HCT116 (cell line): Measurements from ENCODE around the gene MSH2. TPM values are rescaled to one million over a fixed set of nuclear protein-coding genes. Genes with fewer than 3 reads are reported as not detected.

Experiments
- ATAC-seq: fragments of 200-7000 bp; cut with Tn5 transposase; 2 replicates; pipeline ENCODE4 v1.9.1; 2020; ENCODE audit warnings: mild to moderate bottlenecking, moderate library complexity
- BruUV-seq: library from RNA; stranded (reverse); fragments of 400-500 nt; replicated peaks from 2 replicates; lab custom pipeline; 2021; lab: Mats Ljungman, UMichigan
- CTCF ChIA-PET: fragments of 300-600 bp; sonication (Branson Sonifier 250); formaldehyde crosslinking; loops from one replicate; lab custom pipeline; 2021; ENCODE audit warnings: antibody characterized with exemption; lab: Charles Lee
- POLR2A ChIA-PET: fragments of 300-600, 350-600 bp; sonication (Branson Sonifier 250); formaldehyde crosslinking; loops from one replicate; lab custom pipeline; 2021; ENCODE audit warnings: antibody characterized with exemption; lab: Charles Lee
- RAD21 ChIA-PET, 2 experiments: fragments of 300-600 bp; sonication (Branson Sonifier 250); formaldehyde crosslinking; loops; one replicate each; lab custom pipeline; 2023; ENCODE audit warnings: low total read pairs in 2 of 2; ENCODE audit not compliant: uncharacterized antibody in 2 of 2, unreplicated experiment in 2 of 2, low non-redundant PET in 1 of 2; lab: Charles Lee
- DNase-seq: peaks from one replicate; pipeline ENCODE4 v3.0.0-alpha.2; 2010; ENCODE audit warnings: low read depth, low spot score
- H2AFZ ChIP-seq: fragments of 200-600 bp; shearing (Covaris generic), sonication (generic); 2 replicates; pipeline ENCODE4 v1.6.1; 2017; ENCODE audit warnings: low read depth, mixed run types, mixed read lengths, antibody characterized with exemption, low read length; ENCODE audit not compliant: poor library complexity, severe bottlenecking
- H3K27ac ChIP-seq: 2 replicates; pipeline ENCODE4 v1.5.1; 2012; ENCODE audit warnings: low read depth, low read length
- H3K27me3 ChIP-seq: fragments of 200-600 bp; sonication (generic); 2 replicates; pipeline ENCODE4 v1.6.1; 2016; ENCODE audit warnings: mixed run types, low read length, mixed read lengths; ENCODE audit not compliant: insufficient read depth
- H3K36me3 ChIP-seq, 2 experiments: fragments of 200-500 bp in 1 of 2; fragments of 200-600 bp in 1 of 2; sonication (Bioruptor generic) in 1 of 2; sonication (generic) in 1 of 2; 2 replicates each; pipeline versions ENCODE4 v1.5.1 to v1.6.1; 2014 to 2016; ENCODE audit warnings: low read length in 2 of 2, inconsistent platforms in 1 of 2, mixed read lengths in 1 of 2, mixed run types in 1 of 2; ENCODE audit not compliant: insufficient read depth in 2 of 2, control insufficient read depth in 1 of 2
- H3K4me1 ChIP-seq, 2 experiments: fragments of 200-600 bp in 1 of 2; sonication (generic) in 1 of 2; 2 replicates each; pipeline versions ENCODE4 v1.5.1 to v1.6.1; 2012 to 2017; ENCODE audit warnings: low read length in 2 of 2, inconsistent platforms in 1 of 2, mild to moderate bottlenecking in 1 of 2, mixed read lengths in 1 of 2, mixed run types in 1 of 2, moderate library complexity in 1 of 2; ENCODE audit not compliant: insufficient read depth in 2 of 2, control insufficient read depth in 1 of 2
- H3K4me2 ChIP-seq: fragments of 200-600 bp; sonication (generic); 2 replicates; pipeline ENCODE4 v1.6.1; 2017; ENCODE audit warnings: mixed run types, low read length, mixed read lengths
- H3K4me3 ChIP-seq, 2 experiments: fragments of 200-600 bp in 1 of 2; sonication (generic) in 1 of 2; replicated peaks in 1 of 2; 2 replicates each; pipeline ENCODE4 v1.5.1; 2011 to 2016; ENCODE audit warnings: low read length in 2 of 2, control low read depth in 1 of 2, low read depth in 1 of 2, mild to moderate bottlenecking in 1 of 2, mixed read lengths in 1 of 2, mixed run types in 1 of 2
- H3K79me2 ChIP-seq: fragments of 200-600 bp; sonication (generic); 2 replicates; pipeline ENCODE4 v1.6.1; 2017; ENCODE audit warnings: mild to moderate bottlenecking, mixed run types, low read length, moderate library complexity, mixed read lengths; ENCODE audit not compliant: insufficient read depth
- H3K9ac ChIP-seq: fragments of 200-600 bp; sonication (generic); 2 replicates; pipeline ENCODE4 v1.6.1; 2016; ENCODE audit warnings: low read length, mixed read lengths
- H3K9me2 ChIP-seq: fragments of 200-600 bp; sonication (generic), shearing (Covaris generic); 2 replicates; pipeline ENCODE4 v1.6.1; 2017; ENCODE audit warnings: mixed run types, mild to moderate bottlenecking, moderate library complexity; ENCODE audit not compliant: insufficient read depth
- H3K9me3 ChIP-seq, 2 experiments: fragments of 200-500 bp in 1 of 2; fragments of 200-600 bp in 1 of 2; sonication (Bioruptor generic) in 1 of 2; sonication (generic) in 1 of 2; 2 replicates each; pipeline ENCODE4 v1.6.1; 2014 to 2017; ENCODE audit warnings: low read length in 2 of 2, mixed read lengths in 2 of 2, inconsistent platforms in 1 of 2, low read depth in 1 of 2, mild to moderate bottlenecking in 1 of 2, mixed run types in 1 of 2, moderate library complexity in 1 of 2; ENCODE audit not compliant: control insufficient read depth in 1 of 2, insufficient read depth in 1 of 2
- H4K20me1 ChIP-seq: fragments of 200-600 bp; sonication (generic), shearing (Covaris generic); 2 replicates; pipeline ENCODE4 v1.6.1; 2017; ENCODE audit warnings: mixed run types, mild to moderate bottlenecking, moderate library complexity; ENCODE audit not compliant: insufficient read depth
- ATF3 ChIP-seq: IDR thresholded peaks from 2 replicates; pipeline ENCODE4 v1.6.1; 2012
- CBX3 ChIP-seq: IDR thresholded peaks from 2 replicates; pipeline ENCODE4 v1.6.1; 2012; ENCODE audit warnings: low read depth
- CEBPB ChIP-seq: IDR thresholded peaks from 2 replicates; pipeline ENCODE4 v1.6.1; 2012; ENCODE audit warnings: low read depth
- EGR1 ChIP-seq: IDR thresholded peaks from 2 replicates; pipeline ENCODE4 v1.6.1; 2012; ENCODE audit warnings: low read depth
- ELF1 ChIP-seq: IDR thresholded peaks from 2 replicates; pipeline ENCODE4 v1.6.1; 2012; ENCODE audit warnings: low read depth, borderline replicate concordance
- EZH2 ChIP-seq: fragments of 200-600 bp; sonication (generic); IDR thresholded peaks from 2 replicates; pipeline ENCODE4 v1.6.1; 2017; ENCODE audit warnings: antibody characterized with exemption, mixed run types
- EZH2phosphoT487 ChIP-seq: fragments of 200-600 bp; IDR thresholded peaks from 2 replicates; pipeline ENCODE4 v1.6.1; 2018; ENCODE audit warnings: antibody characterized with exemption, borderline replicate concordance
- FOSL1 ChIP-seq: IDR thresholded peaks from 2 replicates; pipeline ENCODE4 v1.6.1; 2012; ENCODE audit warnings: low read depth
- JUND ChIP-seq: IDR thresholded peaks from 2 replicates; pipeline ENCODE4 v1.6.1; 2012
- MAX ChIP-seq: IDR thresholded peaks from 2 replicates; pipeline ENCODE4 v1.6.1; 2012
- POLR2A ChIP-seq: IDR thresholded peaks from 2 replicates; pipeline ENCODE4 v1.7.0; 2011; ENCODE audit warnings: borderline replicate concordance; ENCODE audit not compliant: insufficient read depth, insufficient read length; ENCODE audit errors: extremely low read depth
- POLR2AphosphoS5 ChIP-seq: IDR thresholded peaks from 2 replicates; pipeline ENCODE4 v1.6.1; 2011; ENCODE audit warnings: mild to moderate bottlenecking, low read depth, low read length, moderate library complexity
- RAD21 ChIP-seq: IDR thresholded peaks from 2 replicates; pipeline ENCODE4 v1.6.1; 2012; ENCODE audit warnings: low read depth, mild to moderate bottlenecking
- REST ChIP-seq: IDR thresholded peaks from 2 replicates; pipeline ENCODE4 v1.6.1; 2012; ENCODE audit warnings: low read depth
- SIN3A ChIP-seq: IDR thresholded peaks from 2 replicates; pipeline ENCODE4 v1.6.1; 2012; ENCODE audit warnings: low read depth
- SP1 ChIP-seq: IDR thresholded peaks from 2 replicates; pipeline ENCODE4 v1.6.1; 2012; ENCODE audit warnings: low read depth
- SRF ChIP-seq: IDR thresholded peaks from 2 replicates; pipeline ENCODE4 v1.6.1; 2012; ENCODE audit warnings: low read depth
- TCF7L2 ChIP-seq: IDR thresholded peaks from 2 replicates; pipeline ENCODE4 v1.7.0; 2011; ENCODE audit warnings: borderline replicate concordance, inconsistent platforms; ENCODE audit not compliant: insufficient read depth, insufficient read length; ENCODE audit errors: extremely low read depth
- ZBTB33 ChIP-seq: IDR thresholded peaks from 2 replicates; pipeline ENCODE4 v1.6.1; 2011; ENCODE audit warnings: mild to moderate bottlenecking, low read length, moderate library complexity; ENCODE audit not compliant: insufficient replicate concordance; ENCODE audit errors: extremely low read depth
- ZFX ChIP-seq: fragments of 450-650 bp; IDR thresholded peaks from 2 replicates; pipeline ENCODE4 v1.6.1; 2017
- ZNF274 ChIP-seq: fragments of 200-500 bp; sonication (Bioruptor generic); IDR thresholded peaks from 2 replicates; pipeline ENCODE4 v1.6.1; 2014; ENCODE audit warnings: mild to moderate bottlenecking, low read depth, low read length, inconsistent platforms
- intact Hi-C: fragments of 100-400 bp; cut with micrococcal nuclease; formaldehyde crosslinking; loops from 2 replicates; pipeline ENCODE4 v1.10.0; 2022
- total RNA-seq: library from RNA; stranded (reverse); gene quantifications from one replicate; pipeline ENCODE4 v1.2.1, GENCODE V29; 2021; ENCODE audit not compliant: unreplicated experiment

Gene MSH2
- total RNA-seq, 1 experiment from 2014 or later: 54.9 TPM

DNA sequence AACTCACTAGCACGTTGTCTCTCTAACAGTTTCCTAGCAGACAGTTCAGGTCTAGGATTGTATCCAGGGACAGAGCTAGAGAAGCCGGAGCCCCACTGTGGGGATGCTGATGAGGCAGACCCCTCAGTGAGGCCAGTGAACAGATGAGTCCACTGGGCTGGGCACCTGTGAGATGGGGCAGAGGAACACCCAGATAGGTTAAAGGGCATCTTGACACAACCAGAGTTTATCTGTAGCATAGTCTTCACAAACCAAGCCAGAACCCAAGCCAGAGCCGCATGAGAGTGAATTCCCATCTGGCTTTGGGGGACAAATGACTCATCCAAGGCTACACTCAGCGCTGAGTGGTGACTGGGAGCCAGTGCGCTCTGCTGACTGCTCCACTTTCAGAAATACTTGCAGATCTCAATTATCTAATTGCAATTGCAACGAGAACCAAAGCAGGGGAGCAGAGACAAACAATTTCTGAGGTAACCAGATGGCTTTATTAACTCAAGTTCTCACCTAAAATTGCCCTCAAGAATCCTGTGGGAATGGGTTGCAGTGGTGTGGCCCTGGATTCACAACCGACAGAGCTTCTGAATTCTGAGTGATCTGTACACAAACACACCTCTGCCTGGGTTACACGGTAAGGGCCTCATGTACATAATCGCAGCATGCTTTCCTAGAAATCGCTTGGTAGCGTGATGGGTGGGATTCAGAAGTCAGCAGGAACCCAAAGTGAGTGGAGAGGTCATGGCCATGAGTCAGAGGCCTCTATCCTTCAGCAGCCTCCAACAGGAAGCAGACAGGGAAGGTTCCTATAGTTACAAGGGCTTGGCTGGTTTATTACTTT lies 48.7 kb upstream of the MSH2 start:
- DNase-seq (no peak), ATAC-seq (peak; percentile 77)
- H3K27me3 ChIP-seq: no peaks in the 10 kb centered on the region
- H3K4me1 ChIP-seq: peaks cover 39 to 47% of the 10 kb centered on the region in 2 experiments
- BruUV-seq: no TSS peak
- no peaks in the 10 kb centered on the region for H3K36me3 ChIP-seq
- H3K4me2 ChIP-seq: peak overlapping the region; percentile 70
- no peaks in the 10 kb centered on the region for H3K9me3 ChIP-seq
- no peaks in the 10 kb centered on the region for H3K79me2 ChIP-seq
- peak overlapping the region; percentile 0 to 44 for H3K4me3 ChIP-seq
- H4K20me1 ChIP-seq: no peaks in the 10 kb centered on the region
- ChIA-PET RAD21 (no interaction called here), POLR2A (interaction anchor here (0.7 to 1.9 kb wide), 3 partner anchors 9 to 19 kb away, joined by 4 to 7 read pairs (median 6); no protein-coding TSS in a partner anchor), CTCF (interaction anchor here (0.6 to 1.8 kb wide), 3 partner anchors 9 to 19 kb away, joined by 3 to 6 read pairs (median 5); no protein-coding TSS in a partner anchor)
- H3K9me2 ChIP-seq: no peaks in the 10 kb centered on the region
- H3K27ac ChIP-seq: peak overlapping the region; percentile 70
- peak overlapping the region; percentile 64 for H2AFZ ChIP-seq
- peak overlapping the region; percentile 53 for H3K9ac ChIP-seq
- intact Hi-C loops: no loop called here
- 0 out of 2 replicates have a peak, but pooled peaks have one; percentile 3 for TF ChIP-seq RAD21
- no peak for TF ChIP-seq SIN3A
- no peak for TF ChIP-seq ELF1
- peak; percentile 74 for TF ChIP-seq FOSL1
- TF ChIP-seq ZFX: no peak
- TF ChIP-seq POLR2A: no peak
- no peak for TF ChIP-seq EGR1
- TF ChIP-seq POLR2AphosphoS5: no peak
- TF ChIP-seq EZH2phosphoT487: no peak
- TF ChIP-seq JUND: peak; percentile 74
- TF ChIP-seq REST: no peak
- 0 out of 2 replicates have a peak, but pooled peaks have one; percentile 26 for TF ChIP-seq SP1
- TF ChIP-seq ATF3: no peak
- peak; percentile 49; the same call in 1 of the 2 replicates for TF ChIP-seq CBX3
- no peak for TF ChIP-seq EZH2
- no peak for TF ChIP-seq SRF
- peak; percentile 58 for TF ChIP-seq MAX
- no peak for TF ChIP-seq ZBTB33
- TF ChIP-seq TCF7L2: no peak
- no peak for TF ChIP-seq CEBPB
- no peak for TF ChIP-seq ZNF274
